Activated CD4-positive, alpha-beta T cell treated with anti-CD3 and anti-CD28 coated beads, Interleukin-2, amount 50 U/mL, for 1 hour (primary cell): ENCODE data around the gene LRP1.

Experiments
- DNase-seq: peaks from one replicate; pipeline ENCODE4 v3.0.0-alpha.2; 2020

LRP1 gene

DNA sequence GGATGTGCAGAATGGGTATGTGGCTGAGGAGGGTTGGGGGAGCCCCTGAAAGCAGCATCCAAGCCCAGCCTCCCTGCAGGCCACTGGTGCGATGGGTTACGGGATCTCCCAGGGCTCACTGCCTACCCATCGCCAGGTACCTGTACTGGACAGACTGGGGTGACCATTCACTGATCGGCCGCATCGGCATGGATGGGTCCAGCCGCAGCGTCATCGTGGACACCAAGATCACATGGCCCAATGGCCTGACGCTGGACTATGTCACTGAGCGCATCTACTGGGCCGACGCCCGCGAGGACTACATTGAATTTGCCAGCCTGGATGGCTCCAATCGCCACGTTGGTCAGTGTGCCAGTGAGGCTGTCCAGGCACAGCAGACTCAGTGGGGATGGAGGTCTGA lies 70.0 kb downstream of the LRP1 start:
- no peak for DNase-seq

DNA sequence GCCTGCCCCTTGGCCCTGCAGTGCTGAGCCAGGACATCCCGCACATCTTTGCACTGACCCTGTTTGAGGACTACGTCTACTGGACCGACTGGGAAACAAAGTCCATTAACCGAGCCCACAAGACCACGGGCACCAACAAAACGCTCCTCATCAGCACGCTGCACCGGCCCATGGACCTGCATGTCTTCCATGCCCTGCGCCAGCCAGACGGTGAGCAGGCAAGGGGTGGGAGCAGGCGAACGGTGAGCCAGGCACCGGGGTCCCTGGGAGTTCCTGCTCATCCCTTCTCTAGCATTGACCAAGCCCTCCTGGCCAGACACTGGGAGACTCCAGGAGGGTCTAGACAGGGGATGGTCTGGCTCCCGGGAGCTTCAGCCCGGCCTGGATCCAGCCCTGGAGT lies 70.9 kb downstream of the LRP1 start:
- no peak for DNase-seq

DNA sequence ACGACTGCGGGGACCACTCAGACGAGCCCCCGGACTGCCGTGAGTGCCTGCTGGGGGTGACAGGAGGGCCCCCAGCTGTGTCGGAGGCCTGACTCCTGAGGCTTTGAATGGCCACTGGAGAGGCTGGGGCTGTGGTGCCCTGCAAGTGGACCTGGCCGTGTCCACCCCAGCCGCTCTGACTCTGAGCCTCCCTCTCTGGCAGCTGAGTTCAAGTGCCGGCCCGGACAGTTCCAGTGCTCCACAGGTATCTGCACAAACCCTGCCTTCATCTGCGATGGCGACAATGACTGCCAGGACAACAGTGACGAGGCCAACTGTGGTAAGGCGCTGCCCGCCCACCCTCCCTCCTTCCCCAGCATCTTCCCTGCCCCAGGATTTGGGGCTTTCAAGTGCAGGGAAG lies 72.2 kb downstream of the LRP1 start:
- no peak for DNase-seq

DNA sequence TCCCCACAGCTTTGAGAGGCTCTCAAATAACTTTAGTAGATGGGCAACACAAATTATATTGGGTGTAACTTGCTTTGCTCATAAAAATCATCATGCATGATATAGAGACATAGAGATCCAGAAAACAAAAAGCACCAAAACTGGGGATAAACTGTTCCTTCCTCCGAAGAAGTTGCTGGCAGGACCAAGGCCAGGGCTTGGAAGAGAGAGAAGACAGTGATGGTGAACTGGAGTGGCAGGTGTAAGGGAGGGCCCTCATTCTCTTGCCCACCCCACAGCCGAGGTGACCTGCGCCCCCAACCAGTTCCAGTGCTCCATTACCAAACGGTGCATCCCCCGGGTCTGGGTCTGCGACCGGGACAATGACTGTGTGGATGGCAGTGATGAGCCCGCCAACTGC lies 72.9 kb downstream of the LRP1 start:
- no peak for DNase-seq

DNA sequence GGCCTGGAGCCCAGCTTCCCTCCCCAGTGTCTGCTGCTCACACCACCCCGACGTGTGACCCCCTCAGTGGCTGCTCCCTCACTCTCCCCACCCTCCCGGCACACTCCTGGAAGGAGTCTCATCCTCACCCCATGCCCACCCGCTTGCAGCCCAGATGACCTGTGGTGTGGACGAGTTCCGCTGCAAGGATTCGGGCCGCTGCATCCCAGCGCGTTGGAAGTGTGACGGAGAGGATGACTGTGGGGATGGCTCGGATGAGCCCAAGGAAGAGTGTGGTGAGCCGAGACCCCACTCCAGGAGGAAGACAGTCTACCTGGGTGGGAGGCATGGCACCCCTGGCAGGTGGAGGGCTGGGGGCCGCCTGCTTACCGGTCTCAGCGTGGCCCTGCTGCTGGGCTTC lies 73.3 kb downstream of the LRP1 start:
- no peak for DNase-seq

DNA sequence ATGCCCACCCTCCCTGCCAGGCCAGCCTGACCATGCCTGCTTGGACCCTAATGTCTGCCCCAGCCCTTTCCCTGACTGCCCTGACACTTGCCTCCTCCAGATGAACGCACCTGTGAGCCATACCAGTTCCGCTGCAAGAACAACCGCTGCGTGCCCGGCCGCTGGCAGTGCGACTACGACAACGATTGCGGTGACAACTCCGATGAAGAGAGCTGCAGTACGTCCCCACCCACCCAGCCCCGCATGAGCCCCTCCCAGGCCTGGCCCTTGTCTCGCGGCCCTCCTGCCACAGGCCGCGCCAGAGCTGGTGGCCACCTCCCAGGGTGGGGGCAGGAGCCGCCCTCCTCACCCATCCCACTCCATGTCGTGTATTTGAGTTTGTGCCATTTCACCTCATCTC lies 74.0 kb downstream of the LRP1 start:
- DNase-seq = no peak

DNA sequence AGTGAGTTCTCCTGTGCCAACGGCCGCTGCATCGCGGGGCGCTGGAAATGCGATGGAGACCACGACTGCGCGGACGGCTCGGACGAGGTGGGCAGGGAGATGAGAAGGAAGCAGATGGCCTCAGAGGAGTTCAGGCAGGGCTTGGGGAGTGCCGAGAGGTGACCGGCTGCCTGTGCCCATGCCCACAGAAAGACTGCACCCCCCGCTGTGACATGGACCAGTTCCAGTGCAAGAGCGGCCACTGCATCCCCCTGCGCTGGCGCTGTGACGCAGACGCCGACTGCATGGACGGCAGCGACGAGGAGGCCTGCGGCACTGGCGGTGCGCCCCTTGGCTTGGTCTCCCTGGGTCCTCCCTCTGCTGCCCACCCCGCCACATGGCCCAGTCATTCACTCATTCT lies 74.9 kb downstream of the LRP1 start:
- DNase-seq = no peak

DNA sequence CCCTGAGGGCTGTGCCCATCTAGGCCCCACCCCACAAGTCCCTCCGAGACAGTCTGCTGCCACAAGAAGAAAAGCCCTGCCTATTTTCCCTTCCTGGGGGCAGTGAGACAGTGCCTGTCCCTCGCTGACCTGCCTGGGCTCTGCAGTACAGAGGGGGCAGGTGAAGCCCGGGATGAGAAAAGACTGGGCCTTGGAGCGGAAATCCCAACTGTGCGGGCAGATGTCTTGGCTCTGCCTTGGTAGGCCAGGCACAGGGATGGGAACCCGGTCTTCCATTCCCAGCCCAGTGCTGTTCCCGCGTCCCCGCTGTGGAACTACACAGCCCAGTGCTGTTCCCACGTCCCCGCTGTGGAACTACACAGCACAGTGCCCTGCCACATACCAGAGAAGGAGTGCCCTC lies 75.5 kb downstream of the LRP1 start:
- DNase-seq = no peak

DNA sequence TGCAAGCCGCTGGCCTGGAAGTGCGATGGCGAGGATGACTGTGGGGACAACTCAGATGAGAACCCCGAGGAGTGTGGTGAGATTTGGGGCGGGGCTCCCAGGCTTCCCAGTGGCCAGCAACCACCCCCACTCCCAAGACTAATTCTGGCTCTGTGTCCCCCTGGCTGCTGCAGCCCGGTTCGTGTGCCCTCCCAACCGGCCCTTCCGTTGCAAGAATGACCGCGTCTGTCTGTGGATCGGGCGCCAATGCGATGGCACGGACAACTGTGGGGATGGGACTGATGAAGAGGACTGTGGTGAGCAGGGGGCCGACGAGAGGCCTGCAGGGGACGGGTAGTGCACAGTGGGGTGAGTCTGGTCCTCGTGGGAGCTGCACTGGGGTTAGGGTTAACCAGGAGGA lies 76.2 kb downstream of the LRP1 start:
- DNase-seq = no peak

DNA sequence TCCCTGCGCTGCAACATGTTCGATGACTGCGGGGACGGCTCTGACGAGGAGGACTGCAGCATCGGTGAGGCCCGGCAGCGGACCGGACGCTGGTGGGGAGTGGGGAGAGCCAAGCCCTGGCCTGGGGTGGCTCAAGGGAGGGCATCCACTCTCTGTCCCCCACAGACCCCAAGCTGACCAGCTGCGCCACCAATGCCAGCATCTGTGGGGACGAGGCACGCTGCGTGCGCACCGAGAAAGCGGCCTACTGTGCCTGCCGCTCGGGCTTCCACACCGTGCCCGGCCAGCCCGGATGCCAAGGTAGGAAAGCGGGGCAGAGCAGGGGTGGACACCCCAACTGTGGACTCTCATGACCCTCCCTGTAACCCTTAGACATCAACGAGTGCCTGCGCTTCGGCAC lies 76.9 kb downstream of the LRP1 start:
- DNase-seq = no peak

DNA sequence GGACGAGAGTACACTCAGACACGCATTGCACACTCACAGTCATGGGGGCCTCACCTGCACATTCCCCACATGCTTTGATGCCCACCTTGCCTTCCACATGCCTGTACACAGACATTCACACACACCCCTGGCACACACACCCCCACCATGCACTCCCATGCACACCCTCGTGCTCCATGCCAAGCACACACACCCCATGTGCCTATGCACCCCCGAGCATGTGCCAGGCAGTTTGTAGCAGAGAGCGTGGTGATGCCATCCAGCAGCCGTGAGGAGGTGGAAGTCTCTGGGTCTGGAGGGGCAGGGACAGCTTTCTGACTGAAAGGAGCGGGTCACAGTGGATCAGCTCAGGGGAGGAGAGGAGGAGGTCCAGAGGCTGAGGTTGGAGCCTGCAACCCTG lies 77.6 kb downstream of the LRP1 start:
- no peak for DNase-seq

DNA sequence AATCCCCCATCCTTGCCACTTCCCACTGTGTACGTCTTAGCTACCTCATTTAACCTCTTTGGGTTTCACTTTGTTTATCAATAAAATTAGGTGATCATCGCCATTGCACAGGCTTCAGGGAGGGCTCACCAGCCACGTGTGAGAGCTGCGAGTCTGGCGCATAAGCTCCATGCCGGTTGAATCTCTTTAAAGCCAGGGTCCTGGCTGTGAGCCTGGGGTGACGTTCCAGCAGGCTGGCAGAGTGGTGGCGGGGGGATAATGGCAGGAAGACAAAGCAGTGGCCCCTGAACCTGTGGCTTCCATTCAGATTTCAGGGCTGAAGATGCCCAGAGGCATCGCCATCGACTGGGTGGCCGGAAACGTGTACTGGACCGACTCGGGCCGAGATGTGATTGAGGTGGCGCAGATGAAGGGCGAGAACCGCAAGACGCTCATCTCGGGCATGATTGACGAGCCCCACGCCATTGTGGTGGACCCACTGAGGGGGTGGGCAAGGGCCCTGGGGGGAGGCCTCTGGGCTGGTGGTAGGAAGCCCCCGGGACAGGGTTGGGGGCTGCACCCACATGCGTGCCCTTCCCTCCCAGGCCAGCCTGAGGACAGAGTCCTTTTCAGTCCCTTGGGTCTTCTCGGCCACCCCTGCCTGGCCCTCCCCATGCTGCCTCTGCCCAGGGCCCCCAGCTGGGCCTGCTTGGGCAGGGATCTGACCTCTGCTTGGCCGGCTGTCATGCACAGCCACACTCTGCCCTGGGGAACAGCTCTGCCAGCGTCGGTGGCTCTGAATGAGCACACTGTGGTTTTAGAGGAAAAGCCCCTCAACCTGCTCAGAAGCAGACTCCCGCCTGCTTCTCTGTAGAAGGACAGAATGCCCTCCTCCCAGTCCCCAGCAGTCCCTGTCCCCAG lies 79.7 kb downstream of the LRP1 start:
- DNase-seq = no peak

DNA sequence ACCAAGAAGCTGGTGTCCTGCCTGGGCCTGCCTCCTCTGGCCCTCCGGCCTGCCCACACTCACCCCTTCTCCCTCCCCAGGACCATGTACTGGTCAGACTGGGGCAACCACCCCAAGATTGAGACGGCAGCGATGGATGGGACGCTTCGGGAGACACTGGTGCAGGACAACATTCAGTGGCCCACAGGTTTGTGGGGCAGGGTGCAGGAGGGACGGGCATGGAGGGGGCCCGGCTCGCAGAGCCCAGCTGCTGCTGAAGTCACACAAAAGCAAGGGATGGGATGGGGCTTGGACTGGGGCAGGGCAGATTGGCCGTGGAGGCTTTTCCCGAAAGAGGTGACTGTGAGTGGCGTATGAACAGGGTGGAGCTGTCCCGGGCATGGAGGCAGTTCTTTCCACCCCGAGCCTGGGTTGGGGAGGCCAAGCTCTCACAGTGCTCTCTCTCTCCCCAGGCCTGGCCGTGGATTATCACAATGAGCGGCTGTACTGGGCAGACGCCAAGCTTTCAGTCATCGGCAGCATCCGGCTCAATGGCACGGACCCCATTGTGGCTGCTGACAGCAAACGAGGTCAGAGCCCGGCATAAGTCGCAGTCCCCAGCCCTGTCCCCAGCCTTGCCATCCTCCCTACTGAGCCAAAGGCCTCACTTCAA lies 80.5 kb downstream of the LRP1 start:
- DNase-seq = no peak

DNA sequence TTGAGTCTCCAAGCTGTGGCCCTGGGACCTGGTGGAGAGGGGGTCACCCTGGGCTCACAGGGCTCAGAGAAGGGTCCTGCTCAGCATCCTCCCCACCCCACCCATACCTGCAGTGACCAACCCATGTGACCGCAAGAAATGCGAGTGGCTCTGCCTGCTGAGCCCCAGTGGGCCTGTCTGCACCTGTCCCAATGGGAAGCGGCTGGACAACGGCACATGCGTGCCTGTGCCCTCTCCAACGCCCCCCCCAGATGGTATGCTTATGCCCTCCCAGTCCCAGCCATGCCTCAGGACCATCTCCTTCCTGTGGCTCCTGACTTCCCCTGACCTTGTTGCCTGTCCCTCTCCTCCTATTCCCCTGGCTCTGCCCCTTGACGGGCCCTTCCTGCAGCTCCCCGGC lies 81.6 kb downstream of the LRP1 start:
- no peak for DNase-seq

DNA sequence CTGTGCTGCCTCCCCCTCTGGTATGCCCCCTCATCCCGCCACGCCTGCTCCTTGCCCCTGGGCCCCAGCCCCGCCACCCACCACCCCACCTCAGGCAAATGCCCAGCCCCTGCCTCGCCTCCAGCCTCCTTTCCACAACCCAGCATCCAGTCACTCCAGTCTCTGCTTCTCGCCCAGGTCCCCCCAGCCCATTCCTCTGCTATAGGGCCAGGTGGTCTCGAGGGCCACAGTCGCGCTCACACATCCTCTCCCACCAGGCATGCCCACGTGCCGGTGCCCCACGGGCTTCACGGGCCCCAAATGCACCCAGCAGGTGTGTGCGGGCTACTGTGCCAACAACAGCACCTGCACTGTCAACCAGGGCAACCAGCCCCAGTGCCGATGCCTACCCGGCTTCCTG lies 82.2 kb downstream of the LRP1 start:
- DNase-seq = no peak

DNA sequence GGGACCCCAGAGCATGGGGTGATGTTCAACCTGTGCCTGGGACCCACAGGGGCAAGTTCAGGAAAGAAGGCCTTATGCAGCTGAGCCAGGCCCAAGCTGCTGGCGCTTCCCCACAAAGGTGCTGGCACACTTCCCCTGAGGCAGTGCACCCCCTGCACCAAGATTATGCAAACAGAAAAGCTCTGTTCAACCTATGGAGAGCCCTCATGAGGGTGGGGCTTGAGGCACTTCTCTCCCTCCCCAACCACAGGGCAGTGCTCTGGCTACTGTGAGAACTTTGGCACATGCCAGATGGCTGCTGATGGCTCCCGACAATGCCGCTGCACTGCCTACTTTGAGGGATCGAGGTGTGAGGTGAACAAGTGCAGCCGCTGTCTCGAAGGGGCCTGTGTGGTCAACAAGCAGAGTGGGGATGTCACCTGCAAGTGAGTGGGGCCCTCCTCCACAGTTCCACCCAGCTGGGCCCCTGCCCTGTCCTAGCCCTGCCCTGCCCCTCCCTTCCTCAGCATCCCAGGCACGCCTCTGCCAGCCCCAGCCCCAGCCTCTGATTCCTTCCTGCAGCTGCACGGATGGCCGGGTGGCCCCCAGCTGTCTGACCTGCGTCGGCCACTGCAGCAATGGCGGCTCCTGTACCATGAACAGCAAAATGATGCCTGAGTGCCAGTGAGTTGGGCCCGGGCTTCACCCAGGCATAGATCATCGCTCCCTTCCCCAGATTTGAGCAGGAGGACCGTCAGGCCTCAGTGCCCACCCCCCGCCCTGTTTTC lies 82.8 kb downstream of the LRP1 start:
- DNase-seq = no peak

DNA sequence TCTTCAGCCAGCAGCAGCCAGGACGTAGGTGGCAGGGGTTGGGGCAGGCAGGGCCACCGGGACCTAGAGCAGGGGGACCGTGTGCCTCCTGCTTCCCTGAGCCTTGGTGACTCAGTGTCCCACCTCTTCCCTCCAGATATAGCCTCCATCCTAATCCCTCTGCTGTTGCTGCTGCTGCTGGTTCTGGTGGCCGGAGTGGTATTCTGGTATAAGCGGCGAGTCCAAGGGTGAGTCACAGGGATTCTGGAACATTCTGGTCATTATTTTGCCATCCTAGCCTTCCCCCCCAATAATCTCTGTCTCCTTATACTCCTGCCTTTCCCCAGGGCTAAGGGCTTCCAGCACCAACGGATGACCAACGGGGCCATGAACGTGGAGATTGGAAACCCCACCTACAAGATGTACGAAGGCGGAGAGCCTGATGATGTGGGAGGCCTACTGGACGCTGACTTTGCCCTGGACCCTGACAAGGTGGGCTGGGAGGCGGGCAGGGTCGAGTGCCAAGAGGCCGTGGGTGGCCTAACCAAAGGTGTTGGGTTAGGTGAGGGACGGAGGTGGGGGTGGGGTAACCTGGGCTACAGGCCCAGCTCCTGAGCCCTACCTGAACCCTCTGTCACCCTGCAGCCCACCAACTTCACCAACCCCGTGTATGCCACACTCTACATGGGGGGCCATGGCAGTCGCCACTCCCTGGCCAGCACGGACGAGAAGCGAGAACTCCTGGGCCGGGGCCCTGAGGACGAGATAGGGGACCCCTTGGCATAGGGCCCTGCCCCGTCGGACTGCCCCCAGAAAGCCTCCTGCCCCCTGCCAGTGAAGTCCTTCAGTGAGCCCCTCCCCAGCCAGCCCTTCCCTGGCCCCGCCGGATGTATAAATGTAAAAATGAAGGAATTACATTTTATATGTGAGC lies 83.8 kb downstream of the LRP1 start:
- no peak for DNase-seq

DNA sequence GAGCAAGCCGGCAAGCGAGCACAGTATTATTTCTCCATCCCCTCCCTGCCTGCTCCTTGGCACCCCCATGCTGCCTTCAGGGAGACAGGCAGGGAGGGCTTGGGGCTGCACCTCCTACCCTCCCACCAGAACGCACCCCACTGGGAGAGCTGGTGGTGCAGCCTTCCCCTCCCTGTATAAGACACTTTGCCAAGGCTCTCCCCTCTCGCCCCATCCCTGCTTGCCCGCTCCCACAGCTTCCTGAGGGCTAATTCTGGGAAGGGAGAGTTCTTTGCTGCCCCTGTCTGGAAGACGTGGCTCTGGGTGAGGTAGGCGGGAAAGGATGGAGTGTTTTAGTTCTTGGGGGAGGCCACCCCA lies 84.4 kb downstream of the LRP1 start:
- no peak for DNase-seq

DNA sequence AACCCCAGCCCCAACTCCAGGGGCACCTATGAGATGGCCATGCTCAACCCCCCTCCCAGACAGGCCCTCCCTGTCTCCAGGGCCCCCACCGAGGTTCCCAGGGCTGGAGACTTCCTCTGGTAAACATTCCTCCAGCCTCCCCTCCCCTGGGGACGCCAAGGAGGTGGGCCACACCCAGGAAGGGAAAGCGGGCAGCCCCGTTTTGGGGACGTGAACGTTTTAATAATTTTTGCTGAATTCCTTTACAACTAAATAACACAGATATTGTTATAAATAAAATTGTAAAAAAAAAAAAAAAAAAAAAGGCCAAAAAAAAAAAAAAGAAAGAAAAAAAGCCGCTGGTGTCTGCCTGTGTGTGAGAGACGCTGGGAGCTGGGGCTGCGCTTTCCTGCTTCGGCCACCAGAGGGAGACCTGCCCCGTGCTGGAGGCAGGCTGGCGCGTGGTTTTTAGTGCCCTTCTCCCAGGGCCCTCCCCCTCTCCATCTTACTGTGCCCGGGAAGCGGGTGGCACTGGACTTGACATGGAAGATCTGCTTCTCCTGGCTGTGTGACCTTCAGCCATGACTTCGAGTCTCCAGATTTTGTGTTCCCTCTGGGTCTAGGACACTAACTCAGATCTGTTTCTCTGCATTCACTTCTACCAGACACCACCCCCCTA lies 84.9 kb downstream of the LRP1 start:
- DNase-seq = peak; percentile 84

DNA sequence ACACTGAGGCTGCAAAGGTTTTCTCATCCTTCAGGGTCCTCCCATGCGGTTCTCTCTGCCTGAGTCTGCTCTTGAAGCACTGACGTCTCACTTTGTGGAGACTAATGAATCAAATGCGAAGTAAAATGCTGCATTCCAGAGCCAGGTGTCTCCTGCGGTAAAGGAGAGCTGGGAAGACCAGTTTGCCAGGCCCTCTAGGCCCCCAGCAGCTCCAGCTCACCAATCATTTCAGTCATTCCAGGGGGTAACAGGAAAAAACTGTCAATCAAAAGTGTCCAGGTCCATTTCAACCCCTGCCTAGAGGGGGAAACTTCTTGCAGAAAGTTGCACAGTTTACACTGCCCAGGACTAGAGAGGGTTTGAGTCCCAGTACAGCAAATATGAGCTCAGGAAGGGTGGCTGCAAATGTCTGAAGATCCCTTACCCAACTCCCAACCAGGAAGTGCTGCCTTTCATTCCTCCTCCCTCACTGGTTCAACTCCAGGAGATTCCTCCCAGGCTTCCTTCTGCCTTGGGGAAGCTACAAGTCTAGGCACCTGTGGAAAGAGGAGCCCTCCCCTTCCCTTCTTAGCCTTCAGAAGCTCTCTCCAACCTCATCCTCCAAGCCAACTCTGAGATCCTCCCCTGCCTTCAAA lies 85.6 kb downstream of the LRP1 start:
- no peak for DNase-seq

DNA sequence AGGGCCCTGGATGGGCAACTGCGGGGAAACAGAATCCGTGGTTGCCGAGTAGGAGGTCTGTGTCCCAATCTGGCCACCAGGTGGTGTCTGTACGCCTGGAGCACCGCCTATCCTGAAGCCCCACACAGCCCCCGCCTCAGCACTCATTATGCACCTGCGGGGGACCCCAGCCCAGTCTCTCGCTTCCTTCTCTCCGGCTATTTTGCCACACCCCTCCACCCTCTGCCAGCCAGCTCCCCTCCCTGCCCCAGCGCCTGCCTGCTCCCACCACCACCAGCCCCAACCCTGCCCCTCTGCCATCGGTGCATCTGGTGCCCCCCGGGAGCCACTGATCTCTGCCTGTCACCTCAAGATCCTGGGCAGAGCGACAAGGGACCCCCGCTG lies 86.1 kb downstream of the LRP1 start:
- peak; percentile 67 for DNase-seq

DNA sequence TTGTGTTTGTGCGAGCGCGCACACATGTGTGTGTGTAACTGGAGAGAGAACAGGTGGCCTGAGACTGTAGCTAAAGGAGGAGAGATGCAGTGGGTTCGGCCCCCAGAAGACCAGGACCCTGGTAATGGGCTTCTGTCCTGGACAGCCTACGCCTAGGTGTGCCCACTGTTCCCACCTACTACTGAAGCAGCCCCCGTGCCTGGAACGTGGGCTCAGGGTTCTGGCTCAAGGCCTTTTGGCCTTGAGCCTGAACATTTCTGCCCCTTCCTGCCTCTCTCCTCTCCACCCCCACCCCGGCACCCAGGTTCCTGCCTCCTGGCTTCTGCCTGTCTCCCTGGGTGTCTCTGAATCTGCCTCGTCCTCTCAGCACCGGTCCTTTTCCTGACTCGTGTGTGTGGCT lies 86.8 kb downstream of the LRP1 start:
- no peak for DNase-seq
